A549 (cell line): ENCODE results near the gene GALNT3. TPM values are rescaled to one million over a fixed set of nuclear protein-coding genes. Genes with fewer than 3 reads are reported as not detected.

Experiments used
- ATAC-seq, 2 experiments: fragments of 200-7000 bp in 1 of 2; fragments of >200 bp in 1 of 2; cut with Nextera tagmentation in 1 of 2; cut with Tn5 transposase in 1 of 2; 3 replicates each; pipeline versions ENCODE4 v1.8.0 to v1.9.1; 2018 to 2020; ENCODE audit warnings: mild to moderate bottlenecking in 1 of 2, moderate library complexity in 1 of 2
- CTCF ChIA-PET: fragments of 300-600 bp; sonication (Branson Sonifier 250); formaldehyde crosslinking; extraction: SDS; loops from one replicate; lab custom pipeline; 2021; ENCODE audit warnings: antibody characterized with exemption, inconsistent platforms; lab: Yijun Ruan, JAX
- POLR2A ChIA-PET: fragments of 350-600 bp; formaldehyde crosslinking; extraction: SDS; loops from one replicate; lab custom pipeline; 2021; ENCODE audit warnings: antibody characterized with exemption, inconsistent platforms; lab: Yijun Ruan, JAX
- DNase-seq, 2 experiments: peaks; one replicate each; pipeline versions ENCODE4 v3.0.0 to v3.0.0-alpha.2; 2011 to 2016; ENCODE audit warnings: low read depth in 1 of 2, low spot score in 1 of 2
- FAIRE-seq: peaks from 2 replicates; lab custom pipeline; 2011; peaks lifted over from hg19 to GRCh38; lab: Jason Lieb, UNC
- H3K27ac ChIP-seq, 2 experiments: fragments of >200 bp; sonication (Bioruptor Twin); formaldehyde crosslinking; 3 replicates each; pipeline ENCODE4 v1.5.1; 2016 to 2017
- H3K4me1 ChIP-seq: fragments of >200 bp; sonication (Bioruptor Twin); formaldehyde crosslinking; 3 replicates; pipeline ENCODE4 v1.6.1; 2016
- H3K4me2 ChIP-seq: fragments of >200 bp; sonication (Bioruptor Twin); formaldehyde crosslinking; 3 replicates; pipeline ENCODE4 v1.6.1; 2016
- H3K4me3 ChIP-seq: fragments of >200 bp; sonication (Bioruptor Twin); formaldehyde crosslinking; 3 replicates; pipeline ENCODE4 v1.5.1; 2016
- H3K9me3 ChIP-seq: fragments of >200 bp; sonication (Bioruptor Twin); formaldehyde crosslinking; 3 replicates; pipeline ENCODE4 v1.6.1; 2016
- BHLHE40 ChIP-seq: IDR thresholded peaks from 2 replicates; pipeline ENCODE4 v1.6.1; 2012; ENCODE audit warnings: low read depth, low read length, inconsistent platforms
- CBX2 ChIP-seq: fragments of 200-600 bp; sonication (generic); IDR thresholded peaks from 2 replicates; pipeline ENCODE4 v1.6.1; 2016; ENCODE audit warnings: low read depth, mild to moderate bottlenecking, borderline replicate concordance
- CBX8 ChIP-seq: fragments of 200-600 bp; sonication (generic); IDR thresholded peaks from 2 replicates; pipeline ENCODE4 v1.6.1; 2016
- CHD2 ChIP-seq: fragments of 150-350 bp; IDR thresholded peaks from 2 replicates; pipeline ENCODE4 v1.6.1; 2014; ENCODE audit warnings: low read length; ENCODE audit not compliant: partially characterized antibody
- ELK1 ChIP-seq: fragments of 150-350 bp; IDR thresholded peaks from 2 replicates; pipeline ENCODE4 v1.6.1; 2014; ENCODE audit warnings: low read depth, mild to moderate bottlenecking, low read length
- EP300 ChIP-seq, 2 experiments: fragments of >200 bp; sonication (Bioruptor Twin); formaldehyde crosslinking; IDR thresholded peaks; 2 replicates in 1 of 2; 3 replicates in 1 of 2; pipeline ENCODE4 v1.6.1; 2016 to 2017
- HES2 ChIP-seq: fragments of >200 bp; sonication (Bioruptor Twin); formaldehyde crosslinking; IDR thresholded peaks from 2 replicates; pipeline ENCODE4 v1.6.1; 2016
- HEYL ChIP-seq: fragments of 250-450 bp; sonication (Bioruptor Pico); IDR thresholded peaks from 2 replicates; pipeline ENCODE4 v1.8.0; 2021; ENCODE audit warnings: mild to moderate bottlenecking, moderate library complexity
- HOXA7 ChIP-seq: fragments of 250-450 bp; sonication (Bioruptor Pico); IDR thresholded peaks from 2 replicates; pipeline ENCODE4 v1.5.0; 2020; ENCODE audit warnings: mild to moderate bottlenecking, moderate library complexity
- HOXB13 ChIP-seq: fragments of 250-450 bp; sonication (Bioruptor Pico); IDR thresholded peaks from 2 replicates; pipeline ENCODE4 v1.5.0; 2020; ENCODE audit warnings: low read depth, mild to moderate bottlenecking, moderate library complexity
- JUNB ChIP-seq: fragments of >200 bp; sonication (Bioruptor Twin); formaldehyde crosslinking; IDR thresholded peaks from 2 replicates; pipeline ENCODE4 v1.6.1; 2016
- KDM1A ChIP-seq: fragments of 200-600 bp; sonication (generic); IDR thresholded peaks from 2 replicates; pipeline ENCODE4 v1.6.1; 2016; ENCODE audit warnings: low read depth, mild to moderate bottlenecking
- MAFK ChIP-seq: fragments of 450-650 bp; IDR thresholded peaks from 2 replicates; pipeline ENCODE4 v1.6.1; 2014; ENCODE audit not compliant: partially characterized antibody
- MAX ChIP-seq: IDR thresholded peaks from 2 replicates; pipeline ENCODE4 v1.6.1; 2012
- NPAS2 ChIP-seq: fragments of 250-450 bp; sonication (Bioruptor Pico); IDR thresholded peaks from 2 replicates; pipeline ENCODE4 v1.8.0; 2022; ENCODE audit warnings: mild to moderate bottlenecking, moderate library complexity, borderline replicate concordance
- NR3C1 ChIP-seq: fragments of >200 bp; sonication (Bioruptor Twin); formaldehyde crosslinking; IDR thresholded peaks from 3 replicates; pipeline ENCODE4 v1.6.1; 2017
- RARB ChIP-seq: fragments of 250-450 bp; sonication (Bioruptor Pico); IDR thresholded peaks from 2 replicates; pipeline ENCODE4 v1.8.0; 2021; ENCODE audit warnings: mild to moderate bottlenecking, moderate library complexity
- TP53 ChIP-seq: fragments of 250-450 bp; sonication (Bioruptor Pico); IDR thresholded peaks from 2 replicates; pipeline ENCODE4 v1.5.0; 2021; ENCODE audit warnings: mild to moderate bottlenecking, moderate library complexity
- ZSCAN20 ChIP-seq: fragments of 250-450 bp; sonication (Bioruptor Pico); IDR thresholded peaks from 2 replicates; pipeline ENCODE4 v1.8.0; 2022; ENCODE audit warnings: mild to moderate bottlenecking, moderate library complexity
- WGBS: methylation state at CpG from one replicate; pipeline ENCODE4 v1.1.6; 2017; ENCODE audit errors: missing lambda C conversion rate; 5-methylcytosine and 5-hydroxymethylcytosine counted together
- polyA plus RNA-seq, 4 experiments: library from polyadenylated mRNA; depleted of rRNA in 3 of 4; stranded (reverse); fragments of >200 nt; fragmentation: RNase III in 1 of 4; extraction: RNeasy Plus Mini Kit Qiagen cat#74134 plus additional on column Dnase treatment in 1 of 4; gene quantifications; 2 replicates in 3 of 4; 3 replicates in 1 of 4; pipeline ENCODE4 v1.2.3, GENCODE V29; 2011 to 2017
- TF ChIP-seq, protein P1 (sequence below): IDR thresholded peaks from 2 replicates; pipeline ENCODE4 v1.6.1; 2012
- TF ChIP-seq, protein P2 (sequence below): fragments of 250-450 bp; sonication (Bioruptor Pico); IDR thresholded peaks from 2 replicates; pipeline ENCODE4 v1.5.0; 2021; ENCODE audit warnings: mild to moderate bottlenecking, moderate library complexity, borderline replicate concordance

GALNT3 gene
- polyA plus RNA-seq, 2 of the 4 experiments (the other 2 are of a cell fraction), result 0.05 to 0.10 TPM

- CTCF ChIA-PET, result no interaction called here
- H3K4me2 ChIP-seq, result no peak overlapping the region
- TF ChIP-seq CHD2 (no peak), ZSCAN20 (CRISPR knock-in tag) (no peak)
- TF ChIP-seq, protein P1, sequence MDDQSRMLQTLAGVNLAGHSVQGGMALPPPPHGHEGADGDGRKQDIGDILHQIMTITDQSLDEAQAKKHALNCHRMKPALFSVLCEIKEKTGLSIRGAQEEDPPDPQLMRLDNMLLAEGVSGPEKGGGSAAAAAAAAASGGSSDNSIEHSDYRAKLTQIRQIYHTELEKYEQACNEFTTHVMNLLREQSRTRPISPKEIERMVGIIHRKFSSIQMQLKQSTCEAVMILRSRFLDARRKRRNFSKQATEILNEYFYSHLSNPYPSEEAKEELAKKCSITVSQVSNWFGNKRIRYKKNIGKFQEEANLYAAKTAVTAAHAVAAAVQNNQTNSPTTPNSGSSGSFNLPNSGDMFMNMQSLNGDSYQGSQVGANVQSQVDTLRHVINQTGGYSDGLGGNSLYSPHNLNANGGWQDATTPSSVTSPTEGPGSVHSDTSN, result no peak
- POLR2A ChIA-PET, result no interaction called here
- H3K4me3 ChIP-seq, result no peak overlapping the region
- H3K4me1 ChIP-seq, result no peaks in the 10 kb centered on the region
- FAIRE-seq (no peak), ATAC-seq (no peak), DNase-seq (no peak)
- H3K9me3 ChIP-seq, result no peaks in the 10 kb centered on the region
- WGBS, result 45% methylated on average over 4 of the region's 4 CpGs
- no peak overlapping the region for H3K27ac ChIP-seq
Observed at GRCh38 chr2:165814473-165814872, 20.4 kb upstream of the GALNT3 start.

DNA sequence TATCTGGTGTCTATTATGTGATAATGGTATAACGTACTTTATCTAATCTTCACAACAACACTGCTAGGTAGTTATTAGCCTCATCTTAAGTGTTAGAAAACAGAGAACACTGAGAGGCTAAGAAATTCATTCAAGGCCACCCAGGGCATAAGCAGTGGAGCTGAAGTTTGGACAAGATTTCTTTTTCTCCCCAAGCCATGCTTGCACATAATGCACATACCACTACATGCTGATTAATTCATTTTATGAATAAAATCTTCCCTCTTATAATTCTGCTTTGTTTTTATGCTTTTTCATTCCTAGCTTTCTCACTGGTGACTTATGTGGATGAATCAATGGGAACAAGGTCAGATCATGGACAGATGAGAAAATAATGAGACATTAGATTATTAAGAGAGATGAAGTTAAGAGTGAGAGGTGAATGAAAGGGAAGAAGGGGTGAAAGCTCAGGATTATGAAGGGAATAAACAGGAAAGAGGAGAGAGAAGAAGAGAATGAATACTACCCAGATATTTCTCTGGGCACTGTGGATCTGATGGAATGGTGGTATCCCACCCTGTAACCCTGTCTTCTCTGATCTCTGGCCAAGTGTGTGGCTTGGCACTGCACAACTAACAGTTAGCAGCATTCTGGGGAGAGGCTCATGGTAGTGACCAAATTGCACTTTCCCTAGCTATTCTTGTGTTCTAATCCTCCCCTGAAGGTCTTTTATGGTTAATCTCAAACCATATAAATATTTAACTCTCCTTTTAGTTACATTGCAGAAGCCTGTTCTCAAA lies 17.7 kb upstream of the GALNT3 start:
- H3K4me1 ChIP-seq, result no peaks in the 10 kb centered on the region
- 6% methylated on average over 1 of the region's 1 CpG for WGBS
- TF ChIP-seq JUNB, result no peak
- TF ChIP-seq HEYL (CRISPR knock-in tag), result no peak
- no peak for TF ChIP-seq HOXA7 (CRISPR knock-in tag)
- TF ChIP-seq MAFK, result no peak
- no peak for TF ChIP-seq MAX
- TF ChIP-seq NR3C1, result no peak
- TF ChIP-seq BHLHE40, result no peak
- TF ChIP-seq ZSCAN20 (CRISPR knock-in tag), result no peak
- no peak for TF ChIP-seq HES2
- no peak for TF ChIP-seq EP300 (IDR thresholded peaks at IDR 0.05)
- no peak for TF ChIP-seq TP53
- TF ChIP-seq KDM1A, result no peak
- no peak for TF ChIP-seq CBX8
- TF ChIP-seq RARB, result no peak
- no peak for TF ChIP-seq ELK1
- no peak for TF ChIP-seq CHD2
- TF ChIP-seq, protein P2, sequence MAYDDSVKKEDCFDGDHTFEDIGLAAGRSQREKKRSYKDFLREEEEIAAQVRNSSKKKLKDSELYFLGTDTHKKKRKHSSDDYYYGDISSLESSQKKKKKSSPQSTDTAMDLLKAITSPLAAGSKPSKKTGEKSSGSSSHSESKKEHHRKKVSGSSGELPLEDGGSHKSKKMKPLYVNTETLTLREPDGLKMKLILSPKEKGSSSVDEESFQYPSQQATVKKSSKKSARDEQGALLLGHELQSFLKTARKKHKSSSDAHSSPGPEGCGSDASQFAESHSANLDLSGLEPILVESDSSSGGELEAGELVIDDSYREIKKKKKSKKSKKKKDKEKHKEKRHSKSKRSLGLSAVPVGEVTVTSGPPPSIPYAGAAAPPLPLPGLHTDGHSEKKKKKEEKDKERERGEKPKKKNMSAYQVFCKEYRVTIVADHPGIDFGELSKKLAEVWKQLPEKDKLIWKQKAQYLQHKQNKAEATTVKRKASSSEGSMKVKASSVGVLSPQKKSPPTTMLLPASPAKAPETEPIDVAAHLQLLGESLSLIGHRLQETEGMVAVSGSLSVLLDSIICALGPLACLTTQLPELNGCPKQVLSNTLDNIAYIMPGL (CRISPR knock-in tag), result no peak
- no peak for TF ChIP-seq HOXB13 (CRISPR knock-in tag)
- no peak for TF ChIP-seq CBX2
- no peak for TF ChIP-seq NPAS2 (CRISPR knock-in tag)
- FAIRE-seq (no peak), DNase-seq (no peak), ATAC-seq (no peak)
- POLR2A ChIA-PET, result no interaction called here
- H3K9me3 ChIP-seq, result no peaks in the 10 kb centered on the region
- H3K27ac ChIP-seq, result no peak overlapping the region
- H3K4me2 ChIP-seq, result no peak overlapping the region
- CTCF ChIA-PET, result interaction anchor here (0.6 kb wide), 1 partner anchor 15 kb away, joined by 3 read pairs; no protein-coding TSS in a partner anchor
- H3K4me3 ChIP-seq, result no peak overlapping the region
